HG02884 (cell line): ENCODE data around the gene ESRRA.

Experiments
- ATAC-seq: cut with Tn5 transposase; IDR thresholded peaks from one replicate; pipeline ENCODE4 v1.9.1; 2021; ENCODE audit warnings: mild to moderate bottlenecking, moderate library complexity; ENCODE audit not compliant: unreplicated experiment

Gene ESRRA

DNA sequence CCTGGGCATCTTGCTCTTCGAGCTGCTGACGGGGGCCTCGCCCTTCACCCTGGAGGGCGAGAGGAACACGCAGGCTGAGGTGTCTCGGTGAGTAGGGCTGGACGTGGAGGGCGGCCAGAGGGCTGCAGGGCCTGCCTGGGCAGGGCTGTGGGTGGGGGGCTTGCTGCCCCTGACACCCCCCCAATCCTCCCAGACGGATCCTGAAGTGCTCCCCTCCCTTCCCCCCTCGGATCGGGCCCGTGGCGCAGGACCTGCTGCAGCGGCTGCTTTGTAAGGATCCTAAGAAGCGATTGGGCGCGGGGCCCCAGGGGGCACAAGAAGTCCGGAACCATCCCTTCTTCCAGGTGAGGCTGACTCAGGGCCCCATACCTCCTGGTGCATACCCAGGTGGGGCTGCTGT, 56.3 kb downstream of the ESRRA start:
- no peak for ATAC-seq

DNA sequence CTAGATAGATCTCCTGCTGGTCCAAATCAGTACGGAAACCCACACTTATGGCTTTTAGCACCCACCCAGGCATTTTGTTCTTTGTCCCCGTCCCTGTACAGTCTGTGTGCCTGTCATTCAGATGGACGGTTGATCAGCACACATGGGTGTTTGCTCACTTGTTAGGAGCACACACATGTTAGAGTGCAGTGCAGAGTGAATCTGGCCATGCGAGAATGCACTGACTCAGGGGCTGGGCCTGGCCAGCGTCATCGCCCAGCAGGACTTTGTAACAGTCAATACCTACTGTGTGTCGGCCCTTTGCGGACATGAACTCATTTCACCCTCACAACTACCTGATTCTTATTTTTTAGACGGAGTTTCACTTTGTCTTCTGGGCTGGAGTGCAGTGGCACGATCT, 57.0 kb downstream of the ESRRA start:
- no peak for ATAC-seq

DNA sequence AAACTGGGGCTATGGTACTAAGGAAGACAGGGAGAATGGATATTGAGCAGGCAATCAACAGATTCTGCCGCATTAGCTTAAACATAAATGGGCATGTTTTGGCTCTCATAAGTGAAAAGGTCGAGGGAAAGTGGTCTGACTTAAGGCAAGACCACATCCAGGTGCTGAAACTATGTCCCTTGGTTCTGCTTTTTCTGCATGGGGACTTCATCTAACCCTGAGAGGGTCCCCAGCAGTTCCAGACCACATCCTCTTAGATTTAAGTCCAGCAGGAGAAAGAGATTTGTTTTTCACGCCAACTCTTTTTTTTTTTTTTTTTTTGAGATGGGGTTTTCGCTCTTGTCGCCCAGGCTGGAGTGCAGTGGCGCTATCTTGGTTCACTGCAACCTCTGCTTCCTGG, 59.1 kb downstream of the ESRRA start:
- no peak for ATAC-seq

DNA sequence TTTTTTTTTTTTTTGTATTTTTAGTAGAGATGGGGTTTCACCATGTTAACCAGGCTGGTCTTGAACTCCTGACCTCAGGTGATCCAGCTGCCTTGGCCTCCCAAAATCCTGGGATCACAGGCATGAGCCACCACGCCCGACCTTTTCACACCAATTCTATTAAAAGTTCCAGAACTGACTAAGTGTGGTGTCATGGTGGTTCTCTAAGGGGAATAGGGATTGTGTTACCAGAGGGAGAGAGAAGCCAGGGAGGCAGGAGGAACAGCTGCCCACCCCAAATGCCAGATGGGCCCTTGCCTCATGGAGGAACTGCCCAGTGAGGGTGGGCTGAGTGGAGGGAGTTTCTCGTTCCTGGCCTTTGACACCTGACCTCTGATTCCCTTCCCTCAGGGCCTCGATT, 59.6 kb downstream of the ESRRA start:
- ATAC-seq, result no peak
